HUDEP-2 (cell line): ENCODE data around the gene MAGT1.
"Not testable (repeated sequence)": the region's sequence is repeated elsewhere in the genome, so short reads cannot be mapped to it uniquely, and the experiment has no call there.

Experiments used
- DNase-seq, 76 experiments: peaks; one replicate each; lab custom pipeline; 2025; ENCODE audit not compliant: unreplicated experiment in 76 of 76; lab: John Stamatoyannopoulos, UW

MAGT1 gene

DNA sequence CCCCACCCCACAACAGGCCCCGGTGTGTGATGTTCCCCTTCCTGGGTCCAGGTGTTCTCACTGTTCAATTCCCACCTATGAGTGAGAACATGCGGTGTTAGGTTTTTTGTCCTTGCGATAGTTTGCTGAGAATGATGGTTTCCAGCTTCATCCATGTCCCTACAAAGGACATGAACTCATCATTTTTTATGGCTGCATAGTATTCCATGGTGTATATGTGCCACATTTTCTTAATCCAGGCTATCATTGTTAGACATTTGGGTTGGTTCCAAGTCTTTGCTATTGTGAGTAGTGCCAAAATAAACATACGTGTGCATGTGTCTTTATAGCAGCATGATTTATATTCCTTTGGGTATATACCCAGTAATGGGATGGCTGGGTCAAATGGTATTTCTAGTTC lies 13.8 kb downstream of the MAGT1 start:
- DNase-seq, result not testable (repeated sequence)

DNA sequence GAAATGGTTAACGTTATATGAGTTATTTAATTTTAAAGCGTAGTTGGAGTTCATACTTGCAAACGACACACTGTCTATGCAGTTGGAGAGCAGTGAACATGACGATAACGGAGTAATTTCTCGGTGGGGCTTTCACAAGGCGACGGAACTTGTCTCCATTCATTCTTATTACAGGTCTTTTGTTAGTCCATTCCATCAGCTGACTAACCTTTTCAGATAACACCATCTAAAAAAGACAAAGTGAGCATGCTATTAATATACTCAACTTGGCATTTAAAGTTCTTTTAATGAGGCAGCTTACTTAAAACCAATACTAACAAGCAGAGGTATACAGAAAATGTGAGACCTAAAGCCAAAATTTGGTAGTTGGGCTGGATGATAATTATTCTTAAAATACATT lies 19.9 kb downstream of the MAGT1 start:
- DNase-seq, result no peak

DNA sequence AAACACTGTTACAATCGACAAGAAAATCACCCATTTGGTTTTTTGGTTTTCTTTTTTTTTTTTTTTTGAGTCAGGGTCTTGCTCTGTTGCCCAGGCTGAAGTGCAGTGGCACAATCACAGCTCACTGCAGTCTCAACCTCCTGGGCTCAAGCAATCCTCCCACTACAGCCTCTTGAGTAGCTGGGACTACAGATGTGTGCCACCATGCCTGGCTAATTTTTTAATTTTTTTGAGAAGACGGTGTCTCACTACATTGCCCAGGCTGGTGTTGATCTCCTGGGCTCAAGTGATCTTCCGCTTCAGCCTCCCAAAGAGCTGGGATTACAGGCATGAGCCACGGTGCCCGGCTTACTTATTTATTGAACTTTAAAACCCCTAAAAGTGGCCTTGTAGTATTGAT lies 63.7 kb downstream of the MAGT1 start:
- not testable (repeated sequence) for DNase-seq

DNA sequence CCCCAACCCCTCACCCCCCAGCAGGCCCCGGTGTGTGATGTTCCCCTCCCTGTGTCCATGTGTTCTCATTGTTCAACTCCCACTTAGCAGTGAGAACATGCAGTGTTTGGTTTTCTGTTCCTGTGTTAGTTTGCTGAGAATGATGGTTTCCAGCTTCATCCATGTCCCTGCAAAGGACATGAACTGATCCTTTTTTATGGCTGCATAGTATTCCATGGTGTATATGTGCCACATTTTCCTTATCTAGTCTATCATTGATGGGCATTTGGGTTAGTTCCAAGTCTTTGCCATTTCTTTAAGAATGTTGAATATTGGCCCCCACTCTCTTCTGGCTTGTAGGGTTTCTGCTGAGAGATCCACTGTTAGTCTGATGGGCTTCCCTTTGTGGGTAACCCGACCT lies 73.2 kb downstream of the MAGT1 start:
- not testable (repeated sequence) for DNase-seq

DNA sequence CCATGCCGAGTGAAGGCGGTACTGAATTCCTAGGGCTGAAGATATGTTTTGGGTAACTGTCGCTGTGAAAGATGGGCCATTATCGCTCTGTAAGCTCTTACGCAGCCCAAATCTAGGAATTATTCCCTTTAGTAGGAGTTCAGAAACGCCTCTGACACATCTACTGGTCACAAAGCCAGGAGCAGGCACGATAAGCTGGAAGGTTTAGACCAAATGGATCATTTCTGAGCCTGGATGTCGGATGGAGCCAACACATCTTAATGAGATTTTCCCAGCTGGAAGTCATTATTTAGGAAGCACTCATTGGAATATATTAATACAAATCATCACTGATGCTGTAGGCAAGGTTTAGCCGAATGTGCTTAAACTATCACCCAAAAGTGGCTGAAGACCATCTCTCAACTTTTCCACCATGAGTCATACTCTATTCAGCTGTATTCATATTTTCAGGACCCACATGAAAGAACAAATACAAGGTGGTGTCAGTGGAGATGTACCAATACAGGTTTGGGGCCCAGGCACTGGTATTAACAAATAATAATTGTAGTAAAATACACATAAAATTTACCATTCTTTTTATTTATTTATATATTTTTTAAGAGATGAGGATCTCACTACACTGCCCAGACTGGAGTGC lies 75.0 kb downstream of the MAGT1 start:
- DNase-seq, result no peak

DNA sequence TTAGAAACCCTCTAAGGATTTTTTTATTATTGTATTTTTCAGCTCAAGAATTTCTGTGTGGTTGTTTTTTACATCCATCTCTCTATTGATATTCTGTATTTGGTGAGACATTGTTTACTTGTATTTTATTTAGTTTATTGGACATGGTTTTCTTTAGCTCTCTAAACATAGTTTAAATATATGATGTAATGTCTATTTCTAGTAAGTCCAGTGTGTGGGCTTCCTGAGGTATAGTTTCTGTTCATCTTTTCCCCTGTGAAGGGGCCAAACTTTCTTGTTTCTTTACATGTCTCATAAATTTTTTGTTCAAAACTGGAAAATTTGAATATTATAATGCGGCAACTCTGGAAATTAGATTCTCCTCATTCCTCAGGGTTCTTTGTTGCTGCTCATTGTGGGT lies 81.0 kb downstream of the MAGT1 start:
- DNase-seq, result no peak

DNA sequence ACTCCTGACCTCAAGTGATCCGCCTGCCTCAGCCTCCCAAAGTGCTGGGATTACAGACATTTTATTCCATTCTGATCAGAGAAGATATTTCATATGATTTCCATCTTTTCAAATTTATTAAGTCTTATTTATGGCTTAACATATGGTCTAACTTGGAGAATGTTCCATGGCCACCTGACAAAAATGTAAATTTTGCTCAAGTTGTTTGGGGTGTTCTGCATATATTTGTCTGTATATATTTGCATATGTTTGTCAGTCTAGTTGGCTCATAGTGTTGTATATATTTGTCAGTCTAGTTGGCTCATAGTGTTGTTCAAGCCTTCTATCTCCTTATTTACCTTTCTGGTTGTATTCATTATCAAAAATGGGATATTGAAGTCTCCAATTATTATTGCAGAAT lies 93.0 kb downstream of the MAGT1 start:
- DNase-seq, result no peak

DNA sequence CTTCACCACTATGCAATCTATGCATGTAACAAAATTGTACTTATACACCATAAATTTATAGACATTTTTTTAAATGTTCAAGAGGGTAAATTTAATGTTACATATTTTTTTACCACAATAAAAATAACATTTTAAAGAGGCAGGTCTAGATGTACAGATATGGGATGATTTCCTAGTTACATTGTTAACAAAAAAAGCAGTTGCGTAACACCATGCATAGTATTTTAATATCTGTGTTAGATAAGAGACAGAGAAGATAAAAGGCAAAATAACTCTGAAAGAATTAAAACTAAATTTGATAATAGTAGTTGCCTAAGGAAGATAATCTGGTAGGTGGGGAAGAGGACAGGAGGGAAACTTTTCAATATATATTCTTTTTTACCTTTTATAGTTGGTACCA lies 100.1 kb downstream of the MAGT1 start:
- no peak for DNase-seq

DNA sequence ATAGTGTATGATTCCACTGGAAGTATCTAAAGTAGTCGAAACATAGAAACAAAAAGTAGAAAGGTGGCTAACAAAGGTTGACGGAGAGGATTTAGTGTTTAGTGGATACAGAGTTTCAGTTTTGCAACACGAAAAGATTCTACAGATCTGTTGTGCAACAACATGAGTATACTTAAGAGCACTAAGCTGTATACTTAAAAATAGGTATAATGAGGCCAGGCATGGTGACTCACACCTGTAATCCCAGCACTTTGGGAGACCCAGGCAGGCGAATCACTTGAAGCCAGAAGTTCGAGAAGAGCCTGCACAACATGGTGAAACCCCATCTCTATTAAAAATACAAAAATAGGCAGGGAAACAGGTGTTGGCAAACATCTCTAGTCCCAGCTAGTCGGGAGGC lies 101.3 kb downstream of the MAGT1 start:
- DNase-seq, result no peak

DNA sequence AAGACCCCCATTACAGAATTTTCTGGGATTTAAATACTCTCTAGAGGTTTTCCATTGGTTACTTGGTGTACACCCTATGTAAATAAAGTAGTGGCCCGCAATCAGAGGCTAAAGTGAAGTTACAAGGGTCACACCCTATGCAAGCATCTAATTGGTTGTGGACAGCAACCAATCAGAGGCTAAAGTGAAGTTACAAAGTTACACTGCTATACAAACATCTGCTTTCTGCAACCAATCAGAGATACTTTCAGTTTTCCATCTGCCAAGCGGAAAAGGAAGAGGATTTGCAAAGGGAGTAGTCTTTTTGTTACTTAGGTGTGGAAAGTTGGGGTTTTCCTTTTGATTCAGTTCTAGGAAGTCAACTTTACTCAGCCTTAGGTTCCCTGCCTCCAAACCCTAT lies 107.2 kb downstream of the MAGT1 start:
- peak in 23 of 76 experiments; percentile 1 to 69 (median 17) for DNase-seq

DNA sequence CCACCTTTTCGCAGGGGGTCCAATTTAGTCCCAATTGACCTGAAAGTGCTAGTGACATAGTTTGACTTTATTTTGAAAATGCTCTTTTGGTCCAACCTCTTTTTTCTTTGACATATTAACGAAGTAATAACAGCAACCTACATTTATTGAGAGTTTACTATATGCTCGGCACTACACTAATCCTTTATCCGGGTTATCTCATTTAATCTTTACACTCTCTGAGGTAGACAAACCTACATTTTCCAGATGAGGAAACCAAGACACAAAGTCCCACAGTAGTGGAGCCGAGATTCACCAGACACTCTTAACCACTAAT lies 108.9 kb downstream of the MAGT1 start:
- DNase-seq, result peak in 1 of 76 experiments; percentile 1

DNA sequence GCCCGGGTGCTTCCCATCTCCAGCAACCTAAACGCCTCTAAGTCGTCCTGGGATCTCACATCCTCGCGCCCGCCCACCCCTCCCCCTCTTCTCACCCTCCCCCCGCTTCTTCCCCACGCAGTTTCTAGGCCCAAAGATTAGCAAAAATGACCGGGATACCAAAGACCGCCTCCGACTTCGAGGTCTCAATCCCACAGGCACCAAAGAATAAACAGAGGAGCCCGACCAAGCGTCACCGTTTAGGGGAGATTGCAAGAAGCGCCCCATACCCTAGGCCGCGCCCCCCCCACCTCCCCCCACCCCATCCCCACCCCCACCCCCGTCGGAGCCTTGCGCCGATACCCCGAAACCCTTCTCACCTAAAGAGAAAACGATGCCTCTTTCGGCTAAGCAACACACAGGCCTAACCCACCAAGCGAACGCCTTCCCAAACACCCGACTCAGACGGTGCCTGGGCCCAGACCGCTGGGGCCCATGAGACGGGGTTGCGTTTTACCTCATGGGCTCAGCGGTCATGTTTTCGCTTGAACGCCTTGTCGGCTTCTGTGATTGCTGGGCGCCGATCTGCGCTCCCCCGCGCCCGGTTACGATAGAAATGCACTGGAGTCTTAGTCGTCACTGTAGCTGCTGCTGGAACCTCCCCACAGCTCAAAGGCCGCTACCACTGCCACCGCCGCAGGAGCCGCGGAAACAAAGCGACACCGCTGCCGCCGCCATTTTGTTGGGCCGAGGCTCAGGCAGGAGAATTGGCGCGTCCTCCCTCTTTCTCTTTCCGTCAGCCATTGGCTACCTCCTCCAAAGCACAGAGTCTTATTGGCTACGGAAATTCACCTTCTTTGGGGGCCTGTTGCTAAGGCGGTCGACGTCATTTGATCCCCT lies 109.5 kb downstream of the MAGT1 start, which contains the start of gene ATRX:
Gene ATRX (minus strand): TSS at position 731 of the 879 bp plus-strand sequence. CDS start 215 bp downstream, at position 516.
- DNase-seq, result peak in 73 of 76 experiments; percentile 1 to 78 (median 46)

DNA sequence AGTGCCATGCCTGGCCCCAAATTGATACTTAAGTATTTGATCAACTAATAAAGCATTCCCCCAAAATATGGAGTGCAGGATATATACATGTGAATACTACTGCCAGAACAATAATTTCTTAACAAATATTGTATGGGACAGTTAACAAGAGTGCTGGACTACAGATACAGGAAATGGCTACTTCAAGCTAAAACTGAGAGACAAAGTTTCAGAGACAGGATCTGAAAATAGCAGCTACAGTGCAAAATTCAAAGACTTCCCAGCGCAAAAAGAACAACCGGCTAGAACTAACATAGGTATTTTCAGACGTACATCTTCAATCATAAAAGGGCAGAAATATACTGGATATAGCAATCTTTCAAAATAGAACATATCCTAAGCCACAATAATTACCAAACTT lies 115.5 kb downstream of the MAGT1 start:
- DNase-seq, result no peak

DNA sequence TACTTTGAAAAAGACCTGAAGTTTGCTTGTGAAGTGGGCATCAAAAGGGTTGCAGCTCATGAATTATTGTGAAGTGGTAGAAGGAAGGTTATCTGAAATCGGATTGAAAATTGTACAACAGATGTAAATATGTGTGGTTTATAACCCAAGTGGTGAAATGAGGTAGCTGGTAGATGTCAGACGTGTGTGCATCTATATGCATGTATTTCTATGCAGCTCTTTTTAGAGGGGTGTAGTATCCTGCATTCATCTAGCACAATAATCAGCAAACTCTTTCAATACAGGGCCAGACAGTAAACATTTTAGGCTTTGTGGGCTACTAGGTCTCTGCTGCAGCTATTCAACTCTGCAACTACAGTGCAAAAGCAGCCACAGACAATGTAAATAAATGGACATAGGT lies 118.6 kb downstream of the MAGT1 start:
- DNase-seq, result no peak
